Kidney tubule cell (primary cell): Measurements from ENCODE around the gene RARG.
A peak's percentile ranks its signal among the peaks of the same experiment; 100 is the strongest.

Experiments used
- DNase-seq: peaks from one replicate; pipeline ENCODE4 v3.0.0-alpha.2; 2018; ENCODE audit warnings: low spot score

The RARG gene

GRCh38 chr12:53231921-53232645, at the start of gene RARG:
RARG (minus strand) TSS chr12:53232209; CDS start chr12:53227545, 4,664 bp downstream.
- DNase-seq = peak; percentile 74

GRCh38 chr12:53279888-53280498, 48.0 kb upstream of the RARG start:
- DNase-seq = no peak

GRCh38 chr12:53279283-53279869, 47.4 kb upstream of the RARG start:
- no peak for DNase-seq

GRCh38 chr12:53277981-53278380, 46.0 kb upstream of the RARG start:
- DNase-seq = no peak

GRCh38 chr12:53276511-53276910, 44.5 kb upstream of the RARG start:
- no peak for DNase-seq

- DNase-seq = no peak
Measured at GRCh38 chr12:53274445-53274844, 42.4 kb upstream of the RARG start.

- no peak for DNase-seq
Measured at GRCh38 chr12:53268630-53269562, 36.9 kb upstream of the RARG start.

GRCh38 chr12:53267999-53268629, 36.1 kb upstream of the RARG start, which contains the start of gene ESPL1:
ESPL1 (plus strand) TSS chr12:53268299; CDS start chr12:53268767, 468 bp downstream.
- peak; percentile 72 for DNase-seq

- no peak for DNase-seq
Measured at GRCh38 chr12:53267306-53267998, 35.4 kb upstream of the RARG start.

- peak; percentile 45 for DNase-seq
Measured at GRCh38 chr12:53265783-53266182, 33.8 kb upstream of the RARG start.

- DNase-seq = no peak
Measured at GRCh38 chr12:53259891-53260290, 27.9 kb upstream of the RARG start.

- DNase-seq = no peak
Measured at GRCh38 chr12:53258541-53259539, 26.8 kb upstream of the RARG start.

GRCh38 chr12:53255996-53256395, 24.0 kb upstream of the RARG start:
- no peak for DNase-seq

GRCh38 chr12:53254816-53255545, 23.0 kb upstream of the RARG start:
- DNase-seq = no peak

- no peak for DNase-seq
Measured at GRCh38 chr12:53253298-53253697, 21.3 kb upstream of the RARG start.

- DNase-seq = peak; percentile 24
Measured at GRCh38 chr12:53252349-53252916, 20.4 kb upstream of the RARG start.

- DNase-seq = peak; percentile 82
Measured at GRCh38 chr12:53251477-53252348, 19.7 kb upstream of the RARG start.

GRCh38 chr12:53245286-53245685, 13.3 kb upstream of the RARG start:
- no peak for DNase-seq
